ENCODE measurements around the gene GHRL.

DNA sequence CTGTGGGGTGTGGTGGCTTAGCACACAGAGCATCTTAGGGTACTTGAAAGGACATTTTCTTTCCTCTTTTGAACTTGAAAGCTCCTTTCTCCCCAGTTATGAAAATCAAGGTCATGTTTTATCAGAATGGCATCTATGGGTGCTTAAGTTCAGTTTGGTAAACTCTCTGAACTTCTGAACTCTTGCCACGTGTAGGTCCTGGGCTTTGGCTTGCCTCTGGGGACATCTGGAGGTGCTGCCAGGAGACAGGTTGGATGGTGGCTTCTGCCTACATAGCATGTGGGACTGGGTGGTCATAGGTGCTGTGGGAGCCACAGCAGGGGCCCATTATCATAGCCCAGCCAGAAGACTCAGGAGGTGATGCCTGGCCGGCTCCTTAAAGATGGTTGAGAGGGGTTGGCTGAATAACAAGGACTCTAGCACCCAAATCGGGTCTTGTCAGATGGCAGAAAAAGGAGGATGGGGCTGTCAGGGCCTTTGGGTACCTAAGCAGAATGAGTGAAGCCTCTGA is 15.6 kb downstream of the GHRL start:
- TF ChIP-seq CTCF (IDR thresholded peaks at IDR 0.05) (no peak), POLR2AphosphoS5 (IDR thresholded peaks at IDR 0.05; ENCODE audit: low read depth, low read length) (no peak), SIN3A (IDR thresholded peaks at IDR 0.05; ENCODE audit: borderline replicate concordance, insufficient read depth, low read depth, low read length) (no peak), TCF7L2 (IDR thresholded peaks at IDR 0.05; ENCODE audit: low read depth, low read length) (no peak)
- TF ChIP-seq, protein P1, sequence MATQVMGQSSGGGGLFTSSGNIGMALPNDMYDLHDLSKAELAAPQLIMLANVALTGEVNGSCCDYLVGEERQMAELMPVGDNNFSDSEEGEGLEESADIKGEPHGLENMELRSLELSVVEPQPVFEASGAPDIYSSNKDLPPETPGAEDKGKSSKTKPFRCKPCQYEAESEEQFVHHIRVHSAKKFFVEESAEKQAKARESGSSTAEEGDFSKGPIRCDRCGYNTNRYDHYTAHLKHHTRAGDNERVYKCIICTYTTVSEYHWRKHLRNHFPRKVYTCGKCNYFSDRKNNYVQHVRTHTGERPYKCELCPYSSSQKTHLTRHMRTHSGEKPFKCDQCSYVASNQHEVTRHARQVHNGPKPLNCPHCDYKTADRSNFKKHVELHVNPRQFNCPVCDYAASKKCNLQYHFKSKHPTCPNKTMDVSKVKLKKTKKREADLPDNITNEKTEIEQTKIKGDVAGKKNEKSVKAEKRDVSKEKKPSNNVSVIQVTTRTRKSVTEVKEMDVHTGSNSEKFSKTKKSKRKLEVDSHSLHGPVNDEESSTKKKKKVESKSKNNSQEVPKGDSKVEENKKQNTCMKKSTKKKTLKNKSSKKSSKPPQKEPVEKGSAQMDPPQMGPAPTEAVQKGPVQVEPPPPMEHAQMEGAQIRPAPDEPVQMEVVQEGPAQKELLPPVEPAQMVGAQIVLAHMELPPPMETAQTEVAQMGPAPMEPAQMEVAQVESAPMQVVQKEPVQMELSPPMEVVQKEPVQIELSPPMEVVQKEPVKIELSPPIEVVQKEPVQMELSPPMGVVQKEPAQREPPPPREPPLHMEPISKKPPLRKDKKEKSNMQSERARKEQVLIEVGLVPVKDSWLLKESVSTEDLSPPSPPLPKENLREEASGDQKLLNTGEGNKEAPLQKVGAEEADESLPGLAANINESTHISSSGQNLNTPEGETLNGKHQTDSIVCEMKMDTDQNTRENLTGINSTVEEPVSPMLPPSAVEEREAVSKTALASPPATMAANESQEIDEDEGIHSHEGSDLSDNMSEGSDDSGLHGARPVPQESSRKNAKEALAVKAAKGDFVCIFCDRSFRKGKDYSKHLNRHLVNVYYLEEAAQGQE (IDR thresholded peaks at IDR 0.05; ENCODE audit: insufficient read depth in 1 of 2, low read depth in 2 of 2, low read length in 1 of 2) = no peak

All from Panc1 (cell line).